Epithelial cell of esophagus (primary cell): ENCODE measurements around the gene SEMA4B.
A peak's percentile ranks its signal among the peaks of the same experiment; 100 is the strongest.

Experiments
- DNase-seq: peaks from one replicate; pipeline ENCODE4 v3.0.0; 2010; ENCODE audit warnings: low read depth
- H3K4me3 ChIP-seq: 2 replicates; pipeline ENCODE4 v1.5.1; 2011; ENCODE audit warnings: mild to moderate bottlenecking, low read length, control low read depth
- TF ChIP-seq, protein P1 (sequence below): IDR thresholded peaks from 2 replicates; pipeline ENCODE4 v1.5.1; 2011; ENCODE audit warnings: low read depth, mild to moderate bottlenecking, low read length, control low read depth, inconsistent platforms; ENCODE audit not compliant: insufficient read depth; ENCODE audit errors: missing control alignments

SEMA4B gene

DNA sequence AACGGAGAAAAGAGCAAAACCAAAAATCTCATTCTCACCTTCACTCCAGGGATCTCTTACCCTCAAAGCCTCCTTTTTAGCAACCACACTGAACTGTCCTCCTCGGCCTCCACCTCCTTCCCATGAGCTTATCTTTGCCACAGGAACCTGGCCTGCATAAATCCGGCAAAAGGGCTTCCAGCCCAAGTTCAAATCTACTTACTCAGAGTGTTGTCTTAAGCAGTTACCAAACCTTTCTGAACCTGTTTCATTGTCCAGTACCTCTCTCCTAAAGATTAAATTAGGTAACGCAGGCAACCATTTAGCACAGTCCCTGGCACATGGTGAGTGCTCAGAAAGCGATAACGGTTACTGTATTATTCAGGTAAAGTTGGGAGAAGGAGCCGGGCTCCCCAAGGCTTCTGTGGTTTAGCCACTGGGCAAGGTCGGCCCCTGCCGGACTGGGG is 31.8 kb downstream of the SEMA4B start:
- peak; percentile 46 for DNase-seq
- peak overlapping the region; percentile 74 for H3K4me3 ChIP-seq
- TF ChIP-seq, protein P1, sequence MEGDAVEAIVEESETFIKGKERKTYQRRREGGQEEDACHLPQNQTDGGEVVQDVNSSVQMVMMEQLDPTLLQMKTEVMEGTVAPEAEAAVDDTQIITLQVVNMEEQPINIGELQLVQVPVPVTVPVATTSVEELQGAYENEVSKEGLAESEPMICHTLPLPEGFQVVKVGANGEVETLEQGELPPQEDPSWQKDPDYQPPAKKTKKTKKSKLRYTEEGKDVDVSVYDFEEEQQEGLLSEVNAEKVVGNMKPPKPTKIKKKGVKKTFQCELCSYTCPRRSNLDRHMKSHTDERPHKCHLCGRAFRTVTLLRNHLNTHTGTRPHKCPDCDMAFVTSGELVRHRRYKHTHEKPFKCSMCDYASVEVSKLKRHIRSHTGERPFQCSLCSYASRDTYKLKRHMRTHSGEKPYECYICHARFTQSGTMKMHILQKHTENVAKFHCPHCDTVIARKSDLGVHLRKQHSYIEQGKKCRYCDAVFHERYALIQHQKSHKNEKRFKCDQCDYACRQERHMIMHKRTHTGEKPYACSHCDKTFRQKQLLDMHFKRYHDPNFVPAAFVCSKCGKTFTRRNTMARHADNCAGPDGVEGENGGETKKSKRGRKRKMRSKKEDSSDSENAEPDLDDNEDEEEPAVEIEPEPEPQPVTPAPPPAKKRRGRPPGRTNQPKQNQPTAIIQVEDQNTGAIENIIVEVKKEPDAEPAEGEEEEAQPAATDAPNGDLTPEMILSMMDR: peak; percentile 52

DNA sequence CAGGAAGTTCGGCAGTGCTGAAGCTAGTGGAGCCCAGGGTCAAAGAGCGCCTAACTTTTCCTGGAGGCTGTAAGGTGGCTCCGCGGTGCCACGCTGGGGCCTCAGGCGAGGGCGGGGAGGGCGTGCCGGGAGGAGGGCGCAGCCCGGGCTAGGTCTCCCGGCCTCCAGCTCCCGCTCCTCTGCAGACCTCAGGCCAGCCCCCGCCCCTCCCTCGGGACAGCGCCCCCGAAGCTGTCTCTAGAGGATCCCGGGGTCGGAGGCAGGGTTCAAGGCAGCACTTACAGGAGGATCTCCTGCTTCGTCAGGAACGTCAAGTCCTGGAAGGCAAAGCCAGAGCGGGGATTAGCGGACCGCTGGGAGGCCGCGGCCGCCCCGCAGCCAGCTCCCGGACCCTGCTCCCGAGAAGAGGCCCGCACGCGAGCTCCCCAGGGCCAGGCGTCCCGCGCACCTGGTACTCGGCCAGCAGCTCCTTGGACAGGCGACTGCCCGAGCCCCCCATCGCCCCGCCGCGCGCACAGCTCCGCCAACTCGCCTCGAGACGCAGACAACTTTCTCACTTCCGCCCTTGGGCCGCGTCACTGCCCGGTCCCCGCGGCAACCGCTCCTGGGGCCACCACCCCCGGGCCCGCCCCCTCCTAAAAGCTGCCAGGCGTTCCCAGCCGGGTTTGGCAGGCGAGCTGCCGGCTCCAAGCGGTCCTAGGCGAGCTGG is 32.4 kb downstream of the SEMA4B start, which contains the start of gene CIB1:
Gene CIB1 (minus strand): TSS at position 555 of the 709 bp plus-strand sequence. CDS start 56 bp downstream, at position 499.
- TF ChIP-seq, protein P1: no peak
- H3K4me3 ChIP-seq: peak within 1 kb of the TSS; percentile 74
- DNase-seq: peak; percentile 98

DNA sequence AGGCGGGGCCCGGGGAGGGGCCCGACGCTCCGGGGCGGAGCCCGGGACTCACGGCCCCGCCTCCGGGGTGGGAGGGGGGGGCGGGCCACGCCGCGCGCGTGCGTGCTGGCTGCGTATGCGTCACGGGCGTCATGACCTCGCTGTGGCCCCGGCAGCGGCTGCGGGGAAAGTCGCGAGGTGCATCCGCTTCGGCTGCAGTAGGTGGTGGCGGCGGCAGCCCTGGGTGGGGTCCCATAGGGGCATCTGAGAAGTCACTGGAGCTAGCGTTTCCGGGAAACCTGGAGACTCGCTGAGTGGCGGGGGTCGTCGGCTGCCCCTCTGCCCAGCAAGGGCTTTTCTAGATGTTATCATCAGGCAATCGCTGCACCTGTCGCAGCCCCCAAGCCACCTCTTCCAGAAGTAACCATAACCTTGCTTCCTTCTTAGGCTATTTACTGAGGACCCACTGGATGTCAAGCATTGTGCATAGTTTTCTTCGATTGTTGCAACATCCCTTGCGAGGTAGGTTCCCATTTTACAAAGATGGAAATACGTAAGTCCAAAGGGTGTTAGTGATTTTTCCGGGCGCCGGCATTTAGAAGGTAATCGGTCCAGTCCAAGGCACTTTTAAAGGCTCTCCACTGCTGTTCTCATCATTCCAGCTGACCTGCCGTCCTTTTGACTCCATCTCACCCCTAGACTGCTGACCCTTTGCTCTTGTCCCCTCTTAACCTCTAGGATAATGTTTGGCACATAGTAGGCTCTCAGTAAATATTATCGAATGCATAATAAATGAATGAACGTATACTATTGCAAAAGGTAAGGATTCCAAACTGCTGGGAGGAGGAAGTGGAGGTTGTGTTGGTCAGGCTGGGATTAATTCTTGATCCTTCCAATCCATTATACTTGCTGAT is 33.2 kb downstream of the SEMA4B start, which contains the start of gene GDPGP1:
Gene GDPGP1 (plus strand): TSS at position 114 of the 893 bp plus-strand sequence. CDS start 6,700 bp downstream, outside the sequence.
- TF ChIP-seq, protein P1: no peak
- no peak for DNase-seq
- peak within 1 kb of the TSS; percentile 74 for H3K4me3 ChIP-seq

DNA sequence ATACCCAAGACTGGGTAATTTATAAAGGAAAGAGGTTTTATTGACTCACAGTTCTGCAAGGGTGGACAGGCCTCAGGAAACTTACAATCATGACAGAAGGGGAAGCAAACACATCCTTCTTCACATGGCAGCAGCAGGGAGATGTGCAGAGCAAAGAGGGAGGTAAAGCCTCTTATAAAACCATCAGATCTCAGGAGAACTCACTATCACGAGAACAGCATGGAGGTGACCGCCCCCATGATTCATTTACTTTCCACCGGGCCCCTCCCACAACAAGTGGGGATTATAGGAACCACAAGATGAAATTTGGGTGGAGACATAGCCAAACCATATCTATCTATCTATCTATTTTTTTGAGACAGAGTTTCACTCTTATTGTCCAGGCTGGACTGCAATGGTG is 38.2 kb downstream of the SEMA4B start:
- H3K4me3 ChIP-seq: no peak overlapping the region
- DNase-seq: no peak
- TF ChIP-seq, protein P1: no peak

DNA sequence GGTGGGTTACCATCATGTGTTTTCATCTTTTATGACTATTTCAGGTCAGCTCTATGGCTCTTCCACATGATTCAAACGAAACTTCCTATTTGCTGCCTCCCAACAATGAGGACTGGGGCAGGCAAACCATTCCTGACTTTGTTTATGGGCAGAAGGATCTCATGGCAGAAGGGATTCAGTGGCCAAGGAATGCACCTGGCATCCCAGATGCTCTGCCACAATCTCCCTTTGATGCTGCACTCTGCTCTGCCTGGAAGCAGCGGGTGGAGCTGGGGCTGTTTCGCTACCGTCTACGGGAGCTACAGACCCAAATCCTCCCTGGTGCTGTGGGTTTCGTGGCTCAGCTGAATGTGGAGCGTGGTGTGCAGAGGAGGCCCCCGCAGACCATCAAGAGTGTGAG is 39.7 kb downstream of the SEMA4B start:
- DNase-seq: no peak
- TF ChIP-seq, protein P1: no peak
- no peak overlapping the region for H3K4me3 ChIP-seq

DNA sequence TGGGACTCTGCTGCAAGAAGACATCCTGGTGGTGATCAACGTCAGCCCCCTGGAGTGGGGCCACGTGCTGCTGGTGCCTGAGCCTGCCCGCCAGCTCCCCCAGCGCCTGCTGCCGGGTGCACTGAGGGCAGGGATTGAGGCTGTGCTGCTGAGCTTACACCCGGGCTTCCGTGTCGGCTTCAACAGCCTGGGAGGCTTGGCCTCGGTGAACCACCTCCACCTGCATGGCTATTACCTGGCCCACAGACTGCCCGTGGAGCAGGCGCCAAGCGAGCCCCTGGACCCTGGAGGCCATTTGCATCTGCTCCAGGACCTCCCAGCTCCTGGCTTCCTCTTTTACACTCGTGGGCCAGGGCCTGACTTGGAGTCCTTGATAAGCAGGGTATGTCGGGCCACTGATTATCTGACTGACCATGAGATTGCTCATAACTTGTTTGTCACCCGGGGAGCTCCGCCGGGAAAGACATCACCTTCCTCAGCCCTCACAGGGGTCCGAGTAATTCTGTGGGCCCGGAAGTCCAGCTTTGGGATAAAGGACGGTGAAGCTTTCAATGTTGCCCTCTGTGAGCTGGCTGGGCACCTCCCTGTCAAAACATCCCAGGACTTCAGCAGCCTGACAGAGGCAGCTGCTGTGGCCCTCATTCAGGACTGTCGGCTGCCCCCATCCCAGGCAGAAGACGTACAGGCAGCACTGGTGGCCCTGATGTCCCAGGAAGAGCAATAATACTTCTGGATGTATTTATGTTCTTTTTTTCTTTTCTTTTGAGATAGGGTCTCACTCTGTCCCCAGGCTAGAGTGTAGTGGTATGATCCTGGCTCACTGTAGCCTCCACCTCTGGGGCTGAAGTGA is 40.4 kb downstream of the SEMA4B start:
- DNase-seq: no peak
- TF ChIP-seq, protein P1: no peak
- no peak overlapping the region for H3K4me3 ChIP-seq
